SH-SY5Y (cell line): ENCODE data around the gene PPAN.

Source experiments
- GATA2 ChIP-seq: IDR thresholded peaks from 2 replicates; pipeline ENCODE4 v1.6.1; 2011; ENCODE audit warnings: mild to moderate bottlenecking, low read depth, low read length
- GATA3 ChIP-seq: IDR thresholded peaks from 2 replicates; pipeline ENCODE4 v1.6.1; 2011; ENCODE audit warnings: low read depth, mild to moderate bottlenecking, low read length, moderate library complexity

PPAN gene

DNA sequence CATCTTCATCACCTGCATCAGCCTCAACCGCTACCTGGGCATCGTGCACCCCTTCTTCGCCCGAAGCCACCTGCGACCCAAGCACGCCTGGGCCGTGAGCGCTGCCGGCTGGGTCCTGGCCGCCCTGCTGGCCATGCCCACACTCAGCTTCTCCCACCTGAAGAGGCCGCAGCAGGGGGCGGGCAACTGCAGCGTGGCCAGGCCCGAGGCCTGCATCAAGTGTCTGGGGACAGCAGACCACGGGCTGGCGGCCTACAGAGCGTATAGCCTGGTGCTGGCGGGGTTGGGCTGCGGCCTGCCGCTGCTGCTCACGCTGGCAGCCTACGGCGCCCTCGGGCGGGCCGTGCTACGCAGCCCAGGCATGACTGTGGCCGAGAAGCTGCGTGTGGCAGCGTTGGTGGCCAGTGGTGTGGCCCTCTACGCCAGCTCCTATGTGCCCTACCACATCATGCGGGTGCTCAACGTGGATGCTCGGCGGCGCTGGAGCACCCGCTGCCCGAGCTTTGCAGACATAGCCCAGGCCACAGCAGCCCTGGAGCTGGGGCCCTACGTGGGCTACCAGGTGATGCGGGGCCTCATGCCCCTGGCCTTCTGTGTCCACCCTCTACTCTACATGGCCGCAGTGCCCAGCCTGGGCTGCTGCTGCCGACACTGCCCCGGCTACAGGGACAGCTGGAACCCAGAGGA lies 7.9 kb downstream of the PPAN start:
- TF ChIP-seq GATA3: no peak
- no peak for TF ChIP-seq GATA2

GRCh38 chr19:10114651-10115391 lies 8.7 kb downstream of the PPAN start:
- TF ChIP-seq GATA2 (no peak), GATA3 (no peak)

GRCh38 chr19:10115392-10116084 lies 9.4 kb downstream of the PPAN start:
- no peak for TF ChIP-seq GATA3

DNA sequence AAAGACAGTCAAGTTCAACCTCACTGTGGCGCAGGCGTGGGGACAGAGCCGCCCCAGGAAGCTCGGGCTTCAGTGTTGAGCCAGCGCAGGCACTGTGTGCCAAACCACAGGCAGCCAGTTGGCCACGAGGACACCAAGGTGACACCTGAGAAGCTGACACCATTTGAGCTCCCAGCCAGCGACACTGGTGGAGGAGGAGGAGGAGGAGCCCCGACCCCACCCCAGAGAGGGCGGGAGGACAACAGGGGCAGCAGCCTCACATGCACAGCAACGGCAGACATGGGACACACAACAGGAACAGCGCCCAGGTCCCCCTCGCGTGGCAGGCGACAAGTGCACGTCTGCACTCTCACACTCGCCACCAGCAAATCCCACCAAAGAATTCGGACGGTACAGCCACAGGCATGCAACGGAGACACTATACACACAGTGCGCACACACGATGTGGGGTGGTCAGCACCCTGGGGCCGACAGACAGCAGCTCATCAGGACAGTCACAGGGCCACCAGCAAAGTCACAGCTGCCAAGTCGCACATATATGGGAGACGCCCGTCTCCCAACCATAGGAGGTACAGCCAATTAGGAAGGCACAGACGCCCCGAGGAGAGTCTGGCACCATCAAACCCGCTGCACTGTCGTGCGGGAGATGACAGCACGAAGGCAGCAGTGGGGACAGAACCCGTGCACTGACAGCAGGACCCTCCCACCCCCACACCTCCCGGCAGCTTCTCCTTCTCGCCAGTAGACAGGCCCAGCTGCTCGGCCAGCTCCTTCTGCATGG lies 10.1 kb downstream of the PPAN start:
- no peak for TF ChIP-seq GATA2
- no peak for TF ChIP-seq GATA3

DNA sequence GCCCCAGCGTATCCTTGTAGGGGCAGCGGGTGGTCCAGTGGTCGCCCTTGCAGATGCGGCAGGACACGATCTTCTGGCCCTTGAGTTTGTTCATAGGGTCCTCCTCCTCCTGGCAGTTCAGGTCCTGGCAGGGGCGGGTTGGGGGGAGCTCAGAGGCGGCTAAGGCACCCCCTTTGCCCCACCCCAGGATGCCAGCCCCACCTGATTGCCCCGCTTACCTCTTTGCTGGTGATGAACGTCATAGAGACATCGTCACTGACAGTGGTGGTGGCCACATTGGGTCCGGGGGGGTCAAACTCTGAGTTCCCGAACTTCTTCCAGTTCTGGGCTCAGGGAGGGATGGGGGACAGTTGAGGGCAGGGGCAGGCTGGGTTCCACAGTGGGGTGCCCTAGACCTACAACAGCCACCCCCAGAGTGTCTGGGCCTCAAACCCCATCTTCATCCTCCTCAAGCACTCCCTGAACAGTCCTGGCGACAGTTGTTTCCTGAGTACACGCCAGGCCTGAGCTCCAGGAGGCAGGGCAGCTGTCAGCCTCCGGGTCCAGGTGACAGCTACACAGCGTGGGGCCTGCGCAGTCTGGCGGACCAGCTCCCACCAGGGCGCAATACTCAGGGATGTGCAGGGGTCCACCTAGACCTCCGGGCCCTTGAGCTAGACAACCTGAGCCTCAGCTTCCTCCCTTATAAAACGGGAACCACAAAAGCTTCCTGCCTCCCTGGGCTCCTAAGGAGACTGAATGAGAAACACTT lies 10.9 kb downstream of the PPAN start:
- TF ChIP-seq GATA2 (no peak), GATA3 (no peak)

GRCh38 chr19:10118960-10119359 lies 12.8 kb downstream of the PPAN start:
- TF ChIP-seq GATA3 (no peak), GATA2 (no peak)

- TF ChIP-seq GATA3 (no peak), GATA2 (no peak)
These were observed 14.5 kb downstream of the PPAN start for GRCh38 chr19:10120538-10121189.

GRCh38 chr19:10122045-10122444 lies 15.9 kb downstream of the PPAN start:
- TF ChIP-seq GATA3: no peak
- no peak for TF ChIP-seq GATA2

DNA sequence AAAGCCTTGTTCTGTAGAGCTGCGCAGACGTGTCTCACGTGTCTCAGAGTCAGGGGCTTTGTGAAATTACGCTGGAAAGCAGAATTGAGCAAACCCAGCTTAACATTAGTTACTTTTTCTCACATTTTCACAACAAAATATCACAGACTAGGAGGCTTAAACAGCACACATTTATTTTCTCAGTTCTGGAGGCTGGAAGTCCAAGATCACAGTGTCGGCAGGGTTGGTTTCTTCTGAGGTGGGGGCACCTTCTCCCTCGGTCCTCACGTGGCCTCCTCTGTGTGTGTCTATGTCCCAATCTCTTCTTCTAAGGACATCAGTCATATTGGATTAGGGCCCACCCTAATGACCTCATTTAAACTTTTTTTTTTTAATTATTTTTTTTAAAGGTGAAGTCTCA lies 18.3 kb downstream of the PPAN start:
- TF ChIP-seq GATA3 (no peak), GATA2 (no peak)

DNA sequence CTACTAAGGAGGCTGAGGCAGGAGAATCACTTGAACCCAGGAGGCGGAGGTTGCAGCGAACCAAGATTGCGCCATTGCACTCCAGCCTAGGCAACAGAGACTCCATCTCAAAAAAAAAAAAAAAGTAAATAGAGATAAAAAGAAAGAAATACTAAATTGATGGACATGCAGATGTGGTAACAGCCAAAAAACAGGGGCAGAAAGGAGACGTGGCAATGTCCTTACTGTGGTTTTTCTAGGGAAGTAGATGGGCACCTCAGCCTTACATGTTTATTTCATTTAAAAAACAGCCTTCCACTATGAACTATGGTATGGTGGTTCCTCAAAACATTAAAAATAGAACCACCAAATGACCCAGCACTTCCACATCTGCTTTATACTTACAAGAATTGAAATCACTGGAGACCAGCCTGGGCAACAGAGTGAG lies 20.1 kb downstream of the PPAN start:
- TF ChIP-seq GATA3: no peak
- no peak for TF ChIP-seq GATA2

DNA sequence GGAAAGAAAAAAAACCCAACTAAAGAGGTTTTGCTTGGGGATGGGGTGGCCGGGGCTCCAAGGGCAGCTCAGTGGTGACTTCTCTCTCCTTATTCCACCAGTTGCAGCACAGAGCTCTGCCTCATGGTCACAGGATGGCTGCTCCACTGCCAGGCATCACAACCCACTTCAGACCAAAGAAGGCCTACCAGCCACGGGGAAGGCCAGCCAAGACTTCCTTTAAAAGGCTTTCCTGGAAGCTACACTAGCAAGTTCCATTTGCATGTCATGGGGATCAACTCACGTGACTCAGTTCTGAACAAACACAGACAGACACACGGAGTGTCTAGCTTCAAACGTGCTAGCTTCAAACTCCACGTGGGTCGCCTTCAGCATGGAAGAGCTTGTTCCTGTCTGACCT lies 26.7 kb downstream of the PPAN start:
- TF ChIP-seq GATA2: no peak

DNA sequence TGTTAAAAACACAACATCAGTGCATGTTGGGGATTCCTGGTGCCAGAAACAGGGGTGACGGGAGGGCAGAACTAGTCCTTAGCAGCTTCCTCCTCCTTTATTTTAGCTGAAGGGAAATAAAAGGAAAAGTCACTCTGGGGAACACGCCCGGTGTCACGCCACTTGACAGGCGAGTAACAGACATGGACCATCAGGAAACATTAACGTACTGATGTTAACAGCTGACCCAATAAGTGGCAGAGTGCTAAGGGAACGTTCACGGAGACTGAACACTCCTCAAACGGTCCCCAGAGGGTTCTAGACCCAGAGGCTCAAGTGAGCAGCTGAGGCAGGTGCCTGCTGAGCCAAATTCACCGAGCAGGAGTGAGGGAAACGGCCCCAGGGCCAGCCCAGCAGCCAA lies 27.4 kb downstream of the PPAN start:
- TF ChIP-seq GATA3 (no peak), GATA2 (no peak)

- TF ChIP-seq GATA3 (no peak), GATA2 (no peak)
These were observed 27.9 kb downstream of the PPAN start for GRCh38 chr19:10134040-10134439.
